Sigmoid colon (tissue), 7 donors: Measurements from ENCODE around the gene GHRHR. TPM values are rescaled to one million over a fixed set of nuclear protein-coding genes. Genes with fewer than 3 reads are reported as not detected.

Experiments used
- DNase-seq: peaks from one replicate; pipeline ENCODE4 v3.0.0-alpha.2; 2019
- H3K27ac ChIP-seq, 4 donors: fragments of 200-600 bp; sonication (generic); one replicate each; pipeline ENCODE4 v1.5.1; 2016 to 2019; ENCODE audit warnings: mild to moderate bottlenecking in 1 of 4
- H3K27me3 ChIP-seq, 3 donors: fragments of 200-600 bp; sonication (generic); one replicate each; pipeline ENCODE4 v1.5.1; 2019; ENCODE audit warnings: mild to moderate bottlenecking in 1 of 3
- H3K36me3 ChIP-seq, 4 donors: fragments of 200-600 bp; sonication (generic); one replicate each; pipeline ENCODE4 v1.5.1; 2016 to 2019
- H3K4me1 ChIP-seq, 4 donors: fragments of 200-600 bp; sonication (generic); one replicate each; pipeline ENCODE4 v1.5.1; 2017 to 2019
- H3K4me3 ChIP-seq, 4 donors: fragments of 200-600 bp; sonication (generic); one replicate each; pipeline ENCODE4 v1.5.1; 2017 to 2019; ENCODE audit warnings: mild to moderate bottlenecking in 2 of 4, moderate library complexity in 1 of 4
- H3K9me3 ChIP-seq, 4 donors: fragments of 200-600 bp in 3 of 4; sonication (generic) in 3 of 4; one replicate each; pipeline versions ENCODE4 v1.5.1 to v1.6.1; 2013 to 2019
- EP300 ChIP-seq, 4 donors: sonication (generic); formaldehyde crosslinking; IDR thresholded peaks; one replicate each; pipeline ENCODE4 v1.6.1; 2017; ENCODE audit warnings: antibody characterized with exemption in 4 of 4
- POLR2A ChIP-seq, 2 donors: fragments of 450-650 bp; IDR thresholded peaks; one replicate each; pipeline ENCODE4 v1.6.1; 2016; ENCODE audit warnings: antibody characterized with exemption in 2 of 2, mild to moderate bottlenecking in 2 of 2, moderate library complexity in 2 of 2
- POLR2AphosphoS5 ChIP-seq, 4 donors: sonication (generic); formaldehyde crosslinking; IDR thresholded peaks; one replicate each; pipeline ENCODE4 v1.6.1; 2017; ENCODE audit warnings: antibody characterized with exemption in 4 of 4
- WGBS, 2 donors: extraction: QIAGEN DNeasy Blood & Tissue Kit; methylation state at CpG; one replicate each; pipeline ENCODE4 v1.1.7; 2013; 5-methylcytosine and 5-hydroxymethylcytosine counted together
- intact Hi-C: fragments of 100-400 bp; cut with DNase I; formaldehyde crosslinking; loops from one replicate; pipeline ENCODE4 v1.15.1; 2023
- polyA plus RNA-seq, 3 donors: library from polyadenylated mRNA; stranded (reverse); fragments of 200-250 nt; gene quantifications; one replicate each; pipeline ENCODE4 v1.2.3, GENCODE V29; 2013
- total RNA-seq, 4 donors: library from RNA; depleted of rRNA; stranded (reverse); fragments of >200 nt; gene quantifications; one replicate each; pipeline ENCODE4 v1.1.0, GENCODE V29; 2016
- TF ChIP-seq, protein P1 (sequence below), 4 experiments: fragments of 450-650 bp in 3 of 4; fragments of 200-600 bp in 1 of 4; IDR thresholded peaks; one replicate each; pipeline ENCODE4 v1.5.1; 2016 to 2019; ENCODE audit warnings: antibody characterized with exemption in 4 of 4, mild to moderate bottlenecking in 3 of 4, moderate library complexity in 2 of 4
- donor health status: healthy with polysubstance abuse.
- donor health status: Bipolar disorder and iron deficiency.
- donor health status: healthy.

Gene GHRHR
- total and polyA plus RNA-seq, 7 donors, result not detected

DNA sequence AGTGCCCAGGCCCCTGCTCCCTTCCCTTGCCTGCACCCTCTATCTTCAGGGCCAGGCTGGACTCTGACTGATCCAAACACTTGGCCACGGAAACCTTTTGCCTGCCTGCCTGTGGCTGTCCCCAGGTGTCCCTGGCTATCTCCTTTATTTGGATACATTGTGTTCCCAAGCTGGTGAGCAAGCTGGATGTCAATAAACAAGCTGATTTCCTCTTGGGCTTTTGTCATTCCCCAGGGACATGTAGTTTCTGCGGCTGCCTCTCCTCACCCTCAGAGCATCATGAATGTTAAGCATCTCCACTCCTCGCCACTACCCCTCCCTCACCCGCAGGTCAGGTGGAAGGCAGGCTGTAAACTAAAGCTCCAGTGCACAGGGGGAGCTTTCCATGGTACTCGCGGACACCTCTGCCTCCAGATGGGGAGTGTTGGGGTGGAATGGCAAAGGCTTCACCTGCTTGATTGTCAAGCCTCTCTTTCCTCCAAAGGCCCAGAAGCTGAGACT is 6.9 kb downstream of the GHRHR start:
- Histone ChIP-seq H3K27ac (no peak overlapping the region), H3K4me3 (no peak overlapping the region), H3K4me1 (peaks cover 0 to 6% (median 0%) of the 10 kb centered on the region in 4 donors), H3K36me3 (no peaks in the 10 kb centered on the region), H3K9me3 (no peaks in the 10 kb centered on the region), H3K27me3 (peaks cover 0 to 4% (median 0%) of the 10 kb centered on the region in 3 donors)
- intact Hi-C loops, result no loop called here
- TF ChIP-seq POLR2AphosphoS5 (IDR thresholded peaks at IDR 0.05) (no peak), EP300 (IDR thresholded peaks at IDR 0.05) (no peak), POLR2A (IDR thresholded peaks at IDR 0.05) (no peak)
- TF ChIP-seq, protein P1, sequence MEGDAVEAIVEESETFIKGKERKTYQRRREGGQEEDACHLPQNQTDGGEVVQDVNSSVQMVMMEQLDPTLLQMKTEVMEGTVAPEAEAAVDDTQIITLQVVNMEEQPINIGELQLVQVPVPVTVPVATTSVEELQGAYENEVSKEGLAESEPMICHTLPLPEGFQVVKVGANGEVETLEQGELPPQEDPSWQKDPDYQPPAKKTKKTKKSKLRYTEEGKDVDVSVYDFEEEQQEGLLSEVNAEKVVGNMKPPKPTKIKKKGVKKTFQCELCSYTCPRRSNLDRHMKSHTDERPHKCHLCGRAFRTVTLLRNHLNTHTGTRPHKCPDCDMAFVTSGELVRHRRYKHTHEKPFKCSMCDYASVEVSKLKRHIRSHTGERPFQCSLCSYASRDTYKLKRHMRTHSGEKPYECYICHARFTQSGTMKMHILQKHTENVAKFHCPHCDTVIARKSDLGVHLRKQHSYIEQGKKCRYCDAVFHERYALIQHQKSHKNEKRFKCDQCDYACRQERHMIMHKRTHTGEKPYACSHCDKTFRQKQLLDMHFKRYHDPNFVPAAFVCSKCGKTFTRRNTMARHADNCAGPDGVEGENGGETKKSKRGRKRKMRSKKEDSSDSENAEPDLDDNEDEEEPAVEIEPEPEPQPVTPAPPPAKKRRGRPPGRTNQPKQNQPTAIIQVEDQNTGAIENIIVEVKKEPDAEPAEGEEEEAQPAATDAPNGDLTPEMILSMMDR (IDR thresholded peaks at IDR 0.05), result no peak
- DNase-seq, result no peak
- 30 to 37% methylated on average over 6 of the region's 6 CpGs for WGBS, 2 donors

DNA sequence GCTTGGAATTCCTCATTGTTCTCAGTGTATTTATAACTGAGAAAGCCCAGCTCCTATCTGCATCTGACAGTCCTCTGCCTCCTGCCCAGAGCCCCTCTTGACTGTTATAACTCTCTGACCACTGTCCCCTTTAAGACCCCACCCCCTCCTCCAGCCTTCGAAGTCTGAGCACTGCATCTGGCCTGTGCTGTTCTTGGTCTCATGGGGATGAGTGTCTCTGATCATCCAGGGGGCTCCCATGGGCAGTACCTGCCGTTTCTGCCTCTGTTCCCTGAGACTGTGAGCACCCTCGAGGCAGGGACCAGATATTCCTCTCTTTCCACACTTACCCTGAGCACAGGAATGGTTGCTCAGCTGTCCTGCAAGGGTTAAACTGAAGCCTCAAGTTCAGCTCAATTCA is 7.7 kb downstream of the GHRHR start:
- TF ChIP-seq POLR2A (IDR thresholded peaks at IDR 0.05), result no peak
- 64 to 76% methylated on average over 3 of the region's 3 CpGs for WGBS, 2 donors
- intact Hi-C loops, result no loop called here

DNA sequence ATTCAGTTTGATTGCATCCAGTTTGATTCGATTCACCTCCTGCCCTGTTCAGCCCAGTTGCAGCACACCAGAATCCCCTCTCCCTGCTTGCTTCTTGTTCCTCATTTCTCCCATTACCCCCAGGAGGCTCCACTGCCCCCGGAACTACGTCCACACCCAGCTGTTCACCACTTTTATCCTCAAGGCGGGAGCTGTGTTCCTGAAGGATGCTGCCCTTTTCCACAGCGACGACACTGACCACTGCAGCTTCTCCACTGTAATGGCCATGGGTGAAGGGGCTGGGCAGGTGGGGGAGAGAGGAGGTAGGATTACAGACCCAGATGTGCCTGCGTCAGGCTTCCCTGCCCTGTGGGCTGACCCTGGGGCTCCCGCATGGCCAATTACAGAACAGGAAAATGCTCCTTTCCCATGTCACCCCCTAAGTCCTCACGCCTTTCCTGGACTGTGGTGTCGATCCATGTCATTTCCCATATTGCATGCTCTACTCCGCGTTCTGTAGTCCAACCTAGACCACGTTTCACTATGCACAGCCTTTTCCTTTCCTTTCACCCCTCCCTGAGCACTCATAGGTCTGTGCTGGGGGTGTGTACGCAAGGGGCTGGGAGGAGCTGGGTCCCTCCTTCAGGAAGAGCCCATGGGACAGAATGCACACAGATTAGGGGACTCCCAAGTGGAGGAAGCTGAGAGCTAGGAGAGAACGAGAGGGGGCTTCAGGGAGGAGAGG is 8.2 kb downstream of the GHRHR start:
- TF ChIP-seq POLR2AphosphoS5 (IDR thresholded peaks at IDR 0.05) (no peak), EP300 (IDR thresholded peaks at IDR 0.05) (no peak), POLR2A (IDR thresholded peaks at IDR 0.05) (no peak)
- TF ChIP-seq, protein P1 (IDR thresholded peaks at IDR 0.05), result no peak
- peaks cover 0 to 6% (median 0%) of the 10 kb centered on the region in 4 donors for H3K4me1 ChIP-seq
- H3K9me3 ChIP-seq, result no peaks in the 10 kb centered on the region
- no peak overlapping the region for H3K4me3 ChIP-seq
- no peaks in the 10 kb centered on the region for H3K36me3 ChIP-seq
- H3K27me3 ChIP-seq, result peaks cover 0 to 4% (median 0%) of the 10 kb centered on the region in 3 donors
- intact Hi-C loops, result no loop called here
- WGBS, 2 donors, result 62 to 73% methylated on average over 15 of the region's 15 CpGs
- no peak overlapping the region for H3K27ac ChIP-seq
- DNase-seq, result no peak

More for the DNA sequence above, 7.7 kb downstream of the GHRHR start:
- H3K4me3 ChIP-seq, result no peak overlapping the region
- peaks cover 0 to 4% (median 0%) of the 10 kb centered on the region in 3 donors for H3K27me3 ChIP-seq
- H3K27ac ChIP-seq, result no peak overlapping the region
- no peaks in the 10 kb centered on the region for H3K9me3 ChIP-seq
- DNase-seq, result no peak
- peaks cover 0 to 6% (median 0%) of the 10 kb centered on the region in 4 donors for H3K4me1 ChIP-seq
- no peaks in the 10 kb centered on the region for H3K36me3 ChIP-seq

DNA sequence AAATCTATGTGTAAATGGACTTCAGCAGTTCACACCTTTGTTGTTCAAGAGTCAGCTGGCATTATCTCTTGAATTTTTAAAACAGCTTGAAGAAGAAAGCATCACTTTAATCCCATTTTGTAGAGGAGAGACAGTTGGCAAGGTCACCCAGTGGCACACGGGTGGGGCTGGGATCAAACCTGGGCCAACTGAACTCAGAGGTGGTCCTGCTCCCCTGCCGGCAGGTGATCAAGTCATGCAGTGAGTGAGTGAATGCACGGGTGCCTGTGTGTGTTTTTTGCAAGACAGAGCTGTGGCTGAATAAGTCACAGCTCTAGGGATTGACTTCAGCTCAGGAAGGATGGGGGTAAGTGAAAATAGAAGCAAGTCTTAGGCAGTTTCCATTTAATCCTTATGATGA is 9.5 kb downstream of the GHRHR start:
- WGBS, 2 donors, result 75 to 86% methylated on average over 3 of the region's 3 CpGs
- H3K36me3 ChIP-seq, result no peaks in the 10 kb centered on the region
- no peak for DNase-seq
- H3K4me3 ChIP-seq, result no peak overlapping the region
- H3K27me3 ChIP-seq, result peaks cover 0 to 4% (median 0%) of the 10 kb centered on the region in 3 donors
- no peak overlapping the region for H3K27ac ChIP-seq
- TF ChIP-seq EP300 (IDR thresholded peaks at IDR 0.05) (no peak), POLR2AphosphoS5 (IDR thresholded peaks at IDR 0.05) (no peak), POLR2A (IDR thresholded peaks at IDR 0.05) (no peak)
- TF ChIP-seq, protein P1 (IDR thresholded peaks at IDR 0.05), result no peak
- H3K4me1 ChIP-seq, result peaks cover 0 to 6% (median 0%) of the 10 kb centered on the region in 4 donors
- intact Hi-C loops, result no loop called here
- H3K9me3 ChIP-seq, result no peaks in the 10 kb centered on the region

DNA sequence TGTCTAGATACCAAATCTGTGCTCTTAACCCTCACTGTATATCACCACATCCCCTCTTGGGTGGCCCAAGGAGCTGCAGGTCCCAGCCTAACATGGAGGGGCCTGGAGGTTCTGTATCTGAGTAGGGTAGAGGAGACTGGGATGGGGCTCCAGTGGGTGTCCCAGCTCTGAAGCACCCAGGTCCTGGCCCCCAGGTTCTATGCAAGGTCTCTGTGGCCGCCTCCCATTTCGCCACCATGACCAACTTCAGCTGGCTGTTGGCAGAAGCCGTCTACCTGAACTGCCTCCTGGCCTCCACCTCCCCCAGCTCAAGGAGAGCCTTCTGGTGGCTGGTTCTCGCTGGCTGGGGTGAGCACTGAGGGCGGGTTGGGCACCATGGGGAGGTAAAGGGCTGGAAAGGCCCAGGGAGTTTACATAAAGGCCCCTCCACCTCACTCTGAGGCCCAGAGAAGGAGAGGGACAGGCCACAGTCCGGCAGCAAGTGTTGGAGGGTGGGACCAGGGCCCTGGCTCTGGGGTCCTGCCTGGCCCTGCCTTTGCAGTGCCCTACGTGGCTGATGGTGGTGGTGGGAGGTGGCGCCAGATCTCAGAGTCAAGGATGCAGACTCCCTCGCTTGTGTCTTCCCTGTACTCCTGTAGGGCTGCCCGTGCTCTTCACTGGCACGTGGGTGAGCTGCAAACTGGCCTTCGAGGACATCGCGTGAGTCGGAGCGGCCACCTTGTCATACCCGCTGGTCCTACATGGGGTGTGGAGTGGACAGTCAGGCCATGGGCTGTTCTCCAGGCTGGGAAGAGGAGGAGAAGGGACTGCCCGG is 10.2 kb downstream of the GHRHR start:
- WGBS, 2 donors, result 93 to 94% methylated on average over 18 of the region's 18 CpGs
- Histone ChIP-seq H3K4me1 (peaks cover 0 to 6% (median 0%) of the 10 kb centered on the region in 4 donors), H3K27me3 (peaks cover 0 to 4% (median 0%) of the 10 kb centered on the region in 3 donors), H3K4me3 (no peak overlapping the region), H3K36me3 (no peaks in the 10 kb centered on the region), H3K9me3 (no peaks in the 10 kb centered on the region), H3K27ac (no peak overlapping the region)
- intact Hi-C loops, result loop anchor here (2.0 kb wide), 1 partner anchor 173 kb away; no protein-coding TSS in a partner anchor
- TF ChIP-seq POLR2AphosphoS5 (IDR thresholded peaks at IDR 0.05) (no peak), POLR2A (IDR thresholded peaks at IDR 0.05) (no peak), EP300 (IDR thresholded peaks at IDR 0.05) (no peak)
- TF ChIP-seq, protein P1 (IDR thresholded peaks at IDR 0.05), result no peak
- DNase-seq, result peak; percentile 50
